ENCODE measurements around the gene TENT4A. TPM values are rescaled to one million over a fixed set of nuclear protein-coding genes. Genes with fewer than 3 reads are reported as not detected.

Gene TENT4A
- total RNA-seq, 6 experiments from 2014 or later = 8.5 to 23.1 (median 13.2) TPM

- H3K9me3 ChIP-seq = no peaks in the 10 kb centered on the region
- no peaks in the 10 kb centered on the region for H3K36me3 ChIP-seq
- intact Hi-C loops (cut with DNase I) = loop anchor here in 1 of 2 donors (10.0 kb wide), 1 partner anchor 69 kb away; the partner anchor contains the start of genes NSUN2 and SRD5A1
- H3K4me3 ChIP-seq = no peak overlapping the region
- H3K4me1 ChIP-seq = no peaks in the 10 kb centered on the region
- 69% methylated on average over 6 of the region's 6 CpGs for WGBS (ENCODE audit: insufficient coverage, low coverage, low lambda C conversion rate, missing lambda C conversion rate)
- TF ChIP-seq POLR2A (IDR thresholded peaks at IDR 0.05) = no peak
- no peak for TF ChIP-seq CTCF (IDR thresholded peaks at IDR 0.05)
- H3K27ac ChIP-seq = no peak overlapping the region
- no peaks in the 10 kb centered on the region for H3K27me3 ChIP-seq
- ATAC-seq (no peak), DNase-seq (no peak)
These were observed 9.4 kb upstream of the TENT4A start for GRCh38 chr5:6703806-6704205.

- H3K27me3 ChIP-seq = no peaks in the 10 kb centered on the region
- H3K4me3 ChIP-seq = no peak overlapping the region
- no peaks in the 10 kb centered on the region for H3K36me3 ChIP-seq
- H3K9me3 ChIP-seq = no peaks in the 10 kb centered on the region
- TF ChIP-seq POLR2A (IDR thresholded peaks at IDR 0.05) = no peak
- TF ChIP-seq CTCF (IDR thresholded peaks at IDR 0.05) = no peak
- 69% methylated on average over 8 of the region's 11 CpGs for WGBS (ENCODE audit: insufficient coverage, low coverage, low lambda C conversion rate, missing lambda C conversion rate)
- intact Hi-C loops (cut with DNase I) = loop anchor here in 1 of 2 donors (10.0 kb wide), 1 partner anchor 70 kb away; the partner anchor contains the start of genes NSUN2 and SRD5A1
- peak in 2 of 4 donors; percentile 22 to 26 for ATAC-seq
- DNase-seq = no peak
- H3K27ac ChIP-seq = no peak overlapping the region
- no peaks in the 10 kb centered on the region for H3K4me1 ChIP-seq
These were observed 8.8 kb upstream of the TENT4A start for GRCh38 chr5:6704361-6704851.

- DNase-seq = no peak
- intact Hi-C loops (cut with DNase I) = loop anchor here in 1 of 2 donors (10.0 kb wide), 1 partner anchor 70 kb away; the partner anchor contains the start of genes NSUN2 and SRD5A1
- Histone ChIP-seq H3K4me3 (no peak overlapping the region), H3K27me3 (no peaks in the 10 kb centered on the region), H3K4me1 (no peaks in the 10 kb centered on the region), H3K27ac (no peak overlapping the region), H3K9me3 (no peaks in the 10 kb centered on the region), H3K36me3 (no peaks in the 10 kb centered on the region)
- WGBS (ENCODE audit: insufficient coverage, low coverage, low lambda C conversion rate, missing lambda C conversion rate) = 78% methylated on average over 6 of the region's 6 CpGs
- TF ChIP-seq POLR2A (IDR thresholded peaks at IDR 0.05) = no peak
- no peak for TF ChIP-seq CTCF (IDR thresholded peaks at IDR 0.05)
- ATAC-seq = no peak
These were observed 8.1 kb upstream of the TENT4A start for GRCh38 chr5:6705088-6705487.

- Histone ChIP-seq H3K36me3 (no peaks in the 10 kb centered on the region), H3K4me3 (no peak overlapping the region), H3K27me3 (no peaks in the 10 kb centered on the region), H3K4me1 (no peaks in the 10 kb centered on the region), H3K27ac (no peak overlapping the region), H3K9me3 (no peaks in the 10 kb centered on the region)
- intact Hi-C loops (cut with DNase I) = loop anchor here in 1 of 2 donors (10.0 kb wide), 1 partner anchor 71 kb away; the partner anchor contains the start of genes NSUN2 and SRD5A1
- ATAC-seq = peak in 1 of 4 donors; percentile 32
- TF ChIP-seq CTCF (IDR thresholded peaks at IDR 0.05) (no peak), POLR2A (IDR thresholded peaks at IDR 0.05) (no peak)
- WGBS (ENCODE audit: insufficient coverage, low coverage, low lambda C conversion rate, missing lambda C conversion rate) = 69% methylated on average over 4 of the region's 5 CpGs
- DNase-seq = no peak
These were observed 7.3 kb upstream of the TENT4A start for GRCh38 chr5:6705959-6706358.

Data from right lobe of liver (tissue), 6 donors.